Measurements from ENCODE around the gene ADAMTS6. TPM values are rescaled to one million over a fixed set of nuclear protein-coding genes. Genes with fewer than 3 reads are reported as not detected.
"Not testable (repeated sequence)": the region's sequence is repeated elsewhere in the genome, so short reads cannot be mapped to it uniquely, and the experiment has no call there.

ADAMTS6 gene
- total and polyA plus RNA-seq, 2 experiments from 2014 or later, result 0.78 to 2.0 TPM

GRCh38 chr5:65324226-65324625 is 157.5 kb downstream of the ADAMTS6 start:
- no peak overlapping the region for H2AFZ ChIP-seq
- no peaks in the 10 kb centered on the region for H3K27me3 ChIP-seq (ENCODE audit: insufficient read depth)
- H3K4me2 ChIP-seq, result no peak overlapping the region
- Mint-ChIP-seq H3K4me1 (peaks cover 26% of the 10 kb centered on the region), H3K27ac (no peak overlapping the region), H3K9me3 (no peaks in the 10 kb centered on the region; the same call in 2 of the 3 replicates), H3K4me3 (no peak overlapping the region), H3K27me3 (ENCODE audit: insufficient read depth, low read depth, poor library complexity) (no peaks in the 10 kb centered on the region), H3K36me3 (ENCODE audit: low read depth) (no peaks in the 10 kb centered on the region)
- H3K4me3 ChIP-seq, result no peak overlapping the region
- H3K36me3 ChIP-seq (ENCODE audit: insufficient read depth), result 0 out of 2 replicates have a peak, but pooled peaks cover 3% of the 10 kb centered on the region
- no peaks in the 10 kb centered on the region for H4K20me1 ChIP-seq (replicated peaks; ENCODE audit: insufficient read depth)
- peaks cover 17% of the 10 kb centered on the region for H3K4me1 ChIP-seq (ENCODE audit: insufficient read depth)
- no peaks in the 10 kb centered on the region for H3F3A ChIP-seq (replicated peaks; ENCODE audit: low read depth)
- DNase-seq (ENCODE audit: low spot score), result no peak
- no peaks in the 10 kb centered on the region for H3K79me2 ChIP-seq (replicated peaks; ENCODE audit: insufficient read depth)
- no peak for ATAC-seq
- TF ChIP-seq CREB1 (CRISPR knock-in tag; IDR thresholded peaks at IDR 0.05; ENCODE audit: low read depth) (no peak), REST (IDR thresholded peaks at IDR 0.05; ENCODE audit: unreplicated experiment) (no peak), JUNB (IDR thresholded peaks at IDR 0.05; ENCODE audit: unreplicated experiment) (no peak), POLR2AphosphoS5 (IDR thresholded peaks at IDR 0.05; ENCODE audit: low read depth) (no peak), ETS1 (IDR thresholded peaks at IDR 0.05) (no peak), ZNF114 (CRISPR knock-in tag; IDR thresholded peaks at IDR 0.05) (no peak), STAT1 (IDR thresholded peaks at IDR 0.05; ENCODE audit: unreplicated experiment) (no peak), EZH2 (IDR thresholded peaks at IDR 0.05; ENCODE audit: low read depth, unreplicated experiment) (no peak), ZNF462 (CRISPR knock-in tag; IDR thresholded peaks at IDR 0.05) (no peak)
- H3K27ac ChIP-seq (ENCODE audit: low read depth), result no peak overlapping the region
- peaks cover 4% of the 10 kb centered on the region for H3K9me2 ChIP-seq (ENCODE audit: insufficient read depth)

DNA sequence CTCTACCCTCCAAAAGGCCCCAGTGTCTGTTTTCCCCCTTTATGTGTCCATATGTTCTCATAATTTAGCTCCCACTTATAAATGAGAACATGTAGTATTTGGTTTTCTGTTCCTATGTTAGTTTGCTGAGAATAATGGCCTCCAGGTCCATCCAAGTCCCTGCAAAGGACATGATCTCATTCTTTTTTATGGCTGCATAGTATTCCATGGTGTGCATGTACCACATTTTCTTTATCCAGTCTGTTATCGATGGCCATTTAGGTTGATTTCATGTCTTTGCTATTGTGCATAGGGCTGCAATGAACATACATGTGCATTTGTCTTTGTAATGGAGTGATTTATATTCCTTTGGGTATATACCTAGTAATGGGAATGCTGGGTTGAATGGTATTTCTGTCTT is 161.0 kb downstream of the ADAMTS6 start:
- H3K4me2 ChIP-seq; H3K4me3 Mint-ChIP-seq; ATAC-seq; H3K27ac Mint-ChIP-seq; H3K79me2 ChIP-seq (replicated peaks; ENCODE audit: insufficient read depth); H3K27ac ChIP-seq (ENCODE audit: low read depth); H3F3A ChIP-seq (replicated peaks; ENCODE audit: low read depth); H3K4me1 Mint-ChIP-seq; H3K4me1 ChIP-seq (ENCODE audit: insufficient read depth); DNase-seq (ENCODE audit: low spot score); H3K9me3 Mint-ChIP-seq; H3K27me3 Mint-ChIP-seq (ENCODE audit: insufficient read depth, low read depth, poor library complexity); H3K9me2 ChIP-seq (ENCODE audit: insufficient read depth); H3K36me3 ChIP-seq (ENCODE audit: insufficient read depth); H2AFZ ChIP-seq; H3K36me3 Mint-ChIP-seq (ENCODE audit: low read depth); H3K4me3 ChIP-seq; H4K20me1 ChIP-seq (replicated peaks; ENCODE audit: insufficient read depth); H3K27me3 ChIP-seq (ENCODE audit: insufficient read depth): not testable (repeated sequence)

All from GM23338 (cell line).